Right cardiac atrium (tissue), 5 donors: ENCODE measurements around the gene LNP1. TPM values are rescaled to one million over a fixed set of nuclear protein-coding genes. Genes with fewer than 3 reads are reported as not detected.

Experiments
- polyA plus RNA-seq: library from polyadenylated mRNA; stranded (reverse); fragments of 200-250 nt; gene quantifications from one replicate; pipeline ENCODE4 v1.2.3, GENCODE V29; 2013
- total RNA-seq, 4 donors: library from RNA; stranded (reverse); fragmentation: NEBNext Ultra II Directional; extraction: Animal tissue kit (Norgen Biotek cat#: 25700); gene quantifications; one replicate each; pipeline ENCODE4 v1.2.1, GENCODE V29; 2021
- donor health status: healthy with polysubstance abuse.
- donor health status: DM: no; HTN: yes; CAD: no.
- donor health status: DM: no; HTN: no; CAD: no.
- donor health status: DM: no; HTN: yes; CAD: no; lungs with severe emphysema.
- donor health status: DM: yes; HTN: yes; CAD: no.

LNP1 gene
- total and polyA plus RNA-seq, 5 donors, result 4.1 to 6.9 (median 4.1) TPM

Other genes with a start within 250 kb of the LNP1 start
- gene TBC1D23, start 140.5 kb upstream of the LNP1 start, total RNA-seq, result 10 to 100 TPM; 26.1 to 37.4 (median 32.3) TPM
- gene TBC1D23, start 140.5 kb upstream of the LNP1 start, polyA plus RNA-seq, result 15.0 TPM
- gene NIT2, start 66.8 kb upstream of the LNP1 start, total RNA-seq, result 10 to 100 TPM; 32.1 to 44.3 (median 37.1) TPM
- 26.9 TPM for gene NIT2, start 66.8 kb upstream of the LNP1 start, polyA plus RNA-seq
- gene TOMM70, start 450 bp upstream of the LNP1 start, total RNA-seq, result 10 to 100 TPM; 44.1 to 56.4 (median 51.0) TPM
- gene TOMM70, start 450 bp upstream of the LNP1 start, polyA plus RNA-seq, result 28.4 TPM
- gene TMEM45A, start 91.1 kb downstream of the LNP1 start, total RNA-seq, result 10 to 100 TPM in 3 of 4 donors, 1 to 10 TPM in 1; 7.6 to 21.0 (median 15.3) TPM
- gene TMEM45A, start 91.1 kb downstream of the LNP1 start, polyA plus RNA-seq, result 8.9 TPM
- gene ADGRG7, start 208.1 kb downstream of the LNP1 start, total RNA-seq, result not detected
- not detected for gene ADGRG7, start 208.1 kb downstream of the LNP1 start, polyA plus RNA-seq